HG03045 (cell line): ENCODE results near the gene HLCS.
"Not testable (repeated sequence)": the region's sequence is repeated elsewhere in the genome, so short reads cannot be mapped to it uniquely, and the experiment has no call there.

Source experiments
- ATAC-seq: cut with Tn5 transposase; IDR thresholded peaks from one replicate; pipeline ENCODE4 v1.9.1; 2021; ENCODE audit warnings: mild to moderate bottlenecking, moderate library complexity; ENCODE audit not compliant: unreplicated experiment

The HLCS gene

DNA sequence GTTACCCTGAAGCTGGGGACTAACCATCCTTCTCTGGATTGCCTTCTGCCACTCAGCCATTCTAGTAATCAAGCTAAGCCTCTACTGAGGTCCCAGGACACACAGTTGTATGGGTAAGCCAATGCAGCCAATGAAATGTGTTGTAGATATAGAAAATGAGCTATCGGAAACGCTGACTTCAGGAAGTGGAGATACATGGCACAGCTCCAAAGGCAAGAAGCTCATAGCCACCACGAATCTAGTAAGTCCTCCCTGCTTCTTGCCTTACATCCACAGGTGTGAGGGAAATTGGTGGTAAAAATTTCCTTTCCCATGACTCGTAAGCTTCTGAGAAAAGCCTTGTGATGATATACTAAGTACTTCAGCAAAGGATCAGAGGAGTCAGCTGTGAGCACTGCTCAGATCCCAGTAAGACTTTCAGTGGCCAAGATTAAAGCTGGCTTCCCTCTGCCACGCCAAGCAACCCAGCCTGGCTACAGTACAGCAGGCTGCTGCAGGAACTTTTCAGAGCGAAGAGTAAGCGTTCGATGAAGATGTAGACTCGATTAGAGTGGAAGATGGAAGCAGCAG lies 149.8 kb downstream of the HLCS start:
- no peak for ATAC-seq

DNA sequence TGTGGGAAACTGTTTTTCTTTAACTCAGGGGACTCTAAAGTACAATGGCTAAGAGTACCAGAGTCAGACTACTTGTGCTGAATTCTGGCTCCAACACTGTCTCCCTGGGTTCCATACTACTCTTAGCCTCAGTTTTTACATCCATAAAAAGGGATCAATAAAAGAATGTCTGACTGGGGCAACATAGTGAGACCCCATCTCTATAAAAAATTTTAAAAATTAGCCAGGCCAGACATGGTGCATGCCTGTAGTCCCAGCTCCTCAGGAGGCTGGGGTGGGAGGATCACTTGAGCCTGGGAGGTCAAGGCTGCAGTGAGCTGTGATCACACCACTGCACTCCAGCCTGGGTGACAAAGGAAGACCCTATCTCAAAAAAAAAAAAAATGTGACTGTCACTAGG lies 150.4 kb downstream of the HLCS start:
- not testable (repeated sequence) for ATAC-seq

DNA sequence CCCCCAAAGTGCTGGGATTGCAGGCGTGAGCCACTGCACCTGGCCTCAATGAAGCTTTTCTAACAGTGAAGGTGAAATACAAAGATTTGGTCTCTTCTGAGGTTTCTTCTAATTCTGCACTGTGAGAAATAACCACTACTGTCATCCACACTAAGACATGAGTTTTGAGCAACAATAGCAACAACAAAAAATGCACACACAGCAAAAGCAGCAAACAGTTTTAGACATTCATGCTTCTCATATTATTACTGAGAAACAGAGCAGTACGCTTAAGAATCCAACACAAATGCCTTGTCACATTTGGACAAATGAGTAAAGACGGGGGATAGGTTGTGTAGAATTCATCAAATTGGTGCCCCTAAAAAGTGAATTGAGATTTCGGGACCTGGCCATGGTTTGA lies 151.2 kb downstream of the HLCS start:
- no peak for ATAC-seq

DNA sequence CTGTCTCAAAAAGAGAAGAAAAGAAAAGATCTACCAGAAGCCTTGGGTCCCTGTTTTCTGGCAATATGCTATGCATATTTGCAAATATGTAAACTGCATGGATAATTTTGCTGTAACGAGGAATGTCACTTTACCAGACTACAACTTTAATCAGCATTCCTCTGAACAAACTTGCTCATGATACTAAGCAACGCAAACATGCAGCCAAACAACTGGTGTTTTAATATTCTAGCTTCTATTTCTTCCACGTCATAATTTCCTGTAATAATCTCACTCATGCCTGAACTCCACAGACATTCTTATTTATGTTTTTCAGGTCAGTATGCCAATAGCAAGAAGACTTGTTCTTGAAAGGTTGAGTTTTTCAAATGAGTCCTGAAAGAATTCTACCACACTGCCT lies 153.4 kb downstream of the HLCS start:
- ATAC-seq, result no peak

DNA sequence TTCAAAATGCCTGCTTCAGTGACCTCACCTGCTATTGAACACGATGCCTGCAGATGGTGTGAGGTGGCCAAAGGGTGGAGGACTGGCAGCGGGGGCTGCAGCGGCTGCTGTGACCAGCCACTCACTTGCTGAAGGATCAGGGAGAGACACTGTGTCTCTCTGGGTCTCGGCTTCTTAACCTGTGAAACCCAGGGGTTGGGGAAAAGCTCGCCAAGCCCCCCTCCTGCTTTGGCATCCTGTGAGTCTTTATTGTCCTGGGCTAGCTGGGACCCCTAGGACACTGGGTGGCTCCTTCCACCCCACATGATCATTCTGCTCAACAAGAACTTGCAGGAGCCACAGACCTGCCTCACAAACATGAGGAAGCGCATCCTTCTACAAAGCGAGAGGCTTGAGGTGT lies 154.7 kb downstream of the HLCS start:
- no peak for ATAC-seq

DNA sequence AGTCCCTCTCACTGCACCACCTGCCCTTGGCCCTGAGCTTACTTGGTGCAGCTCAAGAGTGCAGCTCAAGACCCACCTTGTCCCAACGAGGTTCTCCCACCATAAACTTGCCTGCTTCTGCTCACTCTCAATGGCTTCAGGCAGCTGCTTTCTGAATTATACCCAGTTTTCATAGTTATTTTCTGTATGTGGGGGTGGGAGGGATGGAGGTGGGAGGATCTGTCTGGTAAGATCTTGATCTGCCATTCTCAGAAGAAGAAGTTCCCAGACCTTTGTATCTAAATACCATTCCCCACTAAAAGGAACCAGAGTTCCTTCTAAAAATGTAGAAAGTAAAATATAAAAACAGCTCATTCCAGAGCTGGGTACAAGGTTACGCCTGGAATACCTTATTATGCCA lies 156.0 kb downstream of the HLCS start:
- ATAC-seq, result no peak

DNA sequence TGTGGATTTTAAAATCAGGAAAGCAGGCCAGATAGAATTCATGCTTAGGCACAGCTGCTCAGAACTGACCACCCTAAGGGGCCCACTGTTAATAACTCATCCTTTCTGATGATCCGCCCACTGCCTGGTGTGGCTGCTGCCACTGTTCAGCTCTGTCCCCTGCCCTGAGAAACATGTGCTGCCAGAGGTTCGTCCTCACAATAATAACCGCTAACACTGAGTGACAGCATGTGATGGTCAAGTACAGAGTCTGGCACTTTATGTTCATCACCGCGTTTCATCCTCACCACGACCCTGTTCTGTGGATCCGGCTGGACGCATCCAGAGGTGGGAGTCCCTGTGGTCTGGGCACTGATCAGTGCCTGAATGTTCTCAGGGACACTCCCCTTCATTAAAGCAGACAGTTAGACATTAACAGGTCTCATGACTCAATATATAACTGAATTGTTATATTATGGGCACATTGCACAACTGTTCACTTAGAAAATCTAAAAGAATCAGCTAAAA lies 159.0 kb downstream of the HLCS start:
- no peak for ATAC-seq

DNA sequence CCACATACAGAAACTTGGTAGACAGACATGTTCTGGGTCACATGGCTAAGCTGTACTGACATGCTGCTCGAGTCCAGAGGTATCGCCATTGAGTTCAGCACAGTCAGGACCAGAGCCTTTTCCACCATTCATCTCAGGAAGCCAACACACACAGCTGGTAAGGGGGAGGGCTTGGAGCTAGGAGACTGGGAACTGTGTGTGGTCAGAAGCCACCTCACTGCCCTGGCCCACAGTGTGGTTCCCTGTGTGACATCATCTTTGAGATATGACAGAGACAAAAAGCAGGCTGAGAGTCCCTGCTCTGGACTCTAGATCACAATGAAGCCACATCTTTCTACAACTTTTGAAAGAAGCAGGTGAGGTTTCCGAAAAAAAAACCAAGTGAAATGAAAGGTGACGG lies 160.4 kb downstream of the HLCS start:
- ATAC-seq, result no peak

DNA sequence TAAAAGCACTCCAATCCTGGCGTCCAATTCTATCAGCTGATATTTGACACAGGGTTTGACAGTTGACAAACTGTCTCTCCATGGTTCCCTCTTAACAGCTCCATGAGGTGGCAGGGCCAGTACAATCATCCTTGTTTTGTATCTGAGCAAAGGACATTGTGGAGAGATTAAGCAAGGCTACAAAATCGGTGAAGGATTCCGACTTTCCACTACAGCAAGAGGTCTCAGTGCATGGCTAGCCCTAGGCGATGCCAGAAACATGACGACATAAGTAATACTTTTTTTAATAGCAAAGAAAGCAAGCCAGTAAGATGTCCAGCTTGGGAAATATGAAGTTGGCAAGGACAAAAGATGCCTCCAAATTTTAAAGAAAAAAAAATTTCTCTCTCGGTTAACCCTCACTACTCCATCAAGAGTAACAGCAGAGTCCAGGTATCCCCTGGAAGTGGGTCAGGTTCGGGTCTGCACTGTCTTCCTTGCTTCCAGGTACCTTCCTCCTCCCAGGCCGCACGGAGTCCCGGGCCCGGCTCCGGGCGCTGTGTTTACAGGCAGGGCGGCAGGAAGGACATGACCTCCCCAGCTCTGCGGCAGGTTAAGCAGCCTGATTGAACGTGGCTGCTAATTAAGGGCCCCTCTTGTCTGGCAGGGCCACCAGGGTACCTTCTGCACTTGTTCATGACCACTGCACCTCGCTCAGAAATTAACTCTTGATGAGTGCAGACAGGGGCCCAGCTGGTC lies 161.4 kb downstream of the HLCS start:
- ATAC-seq, result no peak

DNA sequence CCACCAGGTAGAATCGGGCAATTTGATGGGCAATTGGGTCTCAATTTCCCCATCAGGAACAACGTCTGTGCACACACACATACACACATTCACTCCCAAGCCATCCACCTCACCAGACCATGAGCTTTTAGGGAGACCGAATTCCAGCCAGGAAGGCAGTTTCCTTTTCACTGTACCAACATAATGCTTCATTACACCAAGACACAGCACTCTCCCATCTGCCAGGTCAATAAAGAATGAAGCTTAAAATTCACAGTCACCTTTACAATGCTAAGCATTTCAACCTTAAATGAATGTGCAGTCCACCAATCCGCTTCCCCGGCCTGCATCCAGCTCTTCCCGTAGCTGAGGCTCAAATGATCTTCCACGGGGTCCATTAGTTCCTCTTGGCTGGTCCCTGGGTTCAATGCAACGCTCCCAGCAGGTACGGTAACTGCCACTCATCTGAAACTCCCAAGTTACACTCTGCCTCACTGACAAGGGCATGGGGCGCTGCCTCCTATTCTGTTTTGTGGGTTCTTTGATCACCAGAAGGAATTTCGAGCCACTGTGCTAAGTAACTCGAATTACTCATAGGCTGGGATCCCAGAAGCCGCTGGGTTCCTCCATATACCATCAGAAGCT lies 162.5 kb downstream of the HLCS start:
- ATAC-seq, result no peak

DNA sequence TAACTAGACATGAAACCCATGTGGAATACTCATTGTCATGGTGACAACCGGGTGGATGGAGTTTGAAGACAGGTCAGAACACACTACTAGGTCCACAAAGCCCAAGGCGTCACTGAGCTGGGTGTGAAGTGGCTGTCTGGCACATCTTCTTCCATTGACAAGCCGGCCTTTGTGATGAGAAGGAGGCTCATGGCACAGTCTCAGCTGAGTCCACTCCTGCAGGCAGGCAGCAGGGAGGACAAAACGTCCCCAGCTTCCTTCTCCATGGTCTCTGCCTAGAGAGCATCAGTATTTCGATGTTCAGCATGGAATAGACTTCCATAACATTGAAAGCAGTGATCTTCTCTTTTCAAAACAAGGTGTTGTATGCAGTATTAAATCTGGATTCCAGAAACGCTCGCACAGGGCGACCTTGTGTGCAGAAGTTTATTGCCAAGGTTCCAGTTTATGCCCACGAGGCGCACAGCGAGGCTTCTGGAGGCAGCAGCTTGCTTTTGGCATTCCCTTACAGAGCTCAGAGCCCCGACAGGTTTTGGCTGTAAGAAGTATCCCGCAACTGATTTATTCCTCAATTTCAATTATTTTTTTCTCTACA lies 163.3 kb downstream of the HLCS start:
- ATAC-seq, result no peak

DNA sequence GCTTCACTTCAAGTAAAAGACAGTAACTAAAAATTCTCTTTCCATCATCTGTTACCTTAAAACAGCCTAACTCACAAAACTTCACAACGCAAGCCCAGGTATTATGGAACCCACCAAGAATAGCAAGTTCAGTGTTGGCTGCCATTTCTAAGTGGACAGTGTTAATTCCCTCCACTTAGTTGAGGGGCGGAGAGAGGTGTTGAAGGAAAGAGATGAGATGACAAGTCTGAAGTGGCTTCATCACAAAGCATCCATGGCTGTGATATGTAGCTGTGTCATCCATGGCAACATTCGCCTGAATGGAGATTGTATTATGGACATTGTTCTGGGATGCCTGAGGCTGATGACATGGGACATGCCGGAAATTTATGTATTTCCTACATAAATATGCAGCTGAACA lies 165.7 kb downstream of the HLCS start:
- ATAC-seq, result no peak

DNA sequence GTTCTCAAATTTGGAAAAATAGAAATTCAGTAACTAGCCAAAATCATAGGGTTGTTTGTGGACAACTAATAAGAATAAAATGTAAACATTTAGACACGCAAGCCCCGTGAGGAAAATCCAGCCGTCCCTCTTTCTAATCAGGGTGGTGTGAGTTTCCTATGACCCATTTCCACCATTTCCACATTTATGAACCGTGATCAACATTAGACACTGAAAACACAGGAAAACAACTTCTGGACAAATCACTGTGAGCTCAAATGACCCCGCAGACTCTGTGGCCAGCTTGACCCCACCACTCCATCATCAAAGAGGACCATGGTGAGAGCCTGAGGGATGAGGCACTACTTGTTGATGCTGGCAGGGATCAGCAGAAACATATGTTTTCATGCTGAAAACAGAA lies 166.6 kb downstream of the HLCS start:
- no peak for ATAC-seq

DNA sequence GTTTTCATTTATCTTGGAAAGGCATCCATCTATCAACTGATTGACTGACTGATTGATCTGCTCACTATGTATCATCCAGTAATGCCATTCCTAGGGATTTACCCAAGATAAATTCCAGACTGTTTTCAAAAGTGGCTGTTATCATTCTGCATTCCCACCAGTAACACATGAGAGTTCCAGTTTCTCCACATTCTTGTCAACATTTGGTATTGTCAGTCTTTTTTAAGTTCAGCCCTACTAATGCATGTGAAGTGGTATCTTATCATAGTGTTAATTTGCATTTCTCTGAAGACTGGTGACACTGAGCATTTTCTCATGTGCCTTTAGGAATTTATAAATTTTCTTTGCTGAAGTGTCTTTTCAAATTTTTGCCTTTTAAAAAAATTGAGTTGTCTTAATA lies 168.0 kb downstream of the HLCS start:
- no peak for ATAC-seq

DNA sequence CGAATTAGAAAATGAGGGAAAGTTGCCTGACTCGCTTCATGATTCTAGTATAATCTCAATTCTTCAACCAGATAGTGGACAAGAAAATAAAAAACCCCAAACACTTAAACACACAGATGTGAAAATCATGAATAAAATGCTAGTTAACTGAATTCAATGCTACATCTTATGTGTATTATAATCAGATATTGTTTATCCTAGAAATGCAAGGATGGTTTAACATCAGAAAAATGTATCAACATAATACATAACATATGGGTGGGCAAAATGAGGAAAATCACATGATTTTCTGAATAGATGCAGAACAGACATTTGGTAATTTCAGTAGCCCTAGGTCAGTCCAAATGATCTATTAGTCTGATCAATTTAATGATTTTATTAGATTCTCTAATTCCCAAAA lies 170.4 kb downstream of the HLCS start:
- ATAC-seq, result no peak

DNA sequence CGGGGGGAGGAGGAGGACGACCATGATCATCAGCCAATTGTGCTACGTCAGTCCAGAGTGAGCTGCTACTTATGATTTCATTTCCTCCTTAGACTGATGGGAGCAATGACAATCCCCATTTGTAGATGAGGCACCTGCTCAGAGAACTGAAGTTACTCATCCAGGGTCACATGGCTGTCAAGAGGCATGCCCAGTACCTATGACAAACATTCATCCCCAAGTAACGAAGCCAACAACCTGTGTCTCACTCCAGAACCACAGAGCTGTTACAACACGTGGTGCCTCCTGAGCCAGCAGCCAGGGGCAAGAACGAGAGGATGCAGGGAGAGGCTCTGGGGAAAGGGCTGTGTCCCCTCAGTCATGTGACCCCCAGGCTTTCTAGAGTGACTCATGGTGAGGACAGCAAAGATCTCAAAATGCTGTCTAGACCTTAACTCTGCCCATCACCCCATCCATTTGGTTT lies 173.9 kb downstream of the HLCS start:
- no peak for ATAC-seq

DNA sequence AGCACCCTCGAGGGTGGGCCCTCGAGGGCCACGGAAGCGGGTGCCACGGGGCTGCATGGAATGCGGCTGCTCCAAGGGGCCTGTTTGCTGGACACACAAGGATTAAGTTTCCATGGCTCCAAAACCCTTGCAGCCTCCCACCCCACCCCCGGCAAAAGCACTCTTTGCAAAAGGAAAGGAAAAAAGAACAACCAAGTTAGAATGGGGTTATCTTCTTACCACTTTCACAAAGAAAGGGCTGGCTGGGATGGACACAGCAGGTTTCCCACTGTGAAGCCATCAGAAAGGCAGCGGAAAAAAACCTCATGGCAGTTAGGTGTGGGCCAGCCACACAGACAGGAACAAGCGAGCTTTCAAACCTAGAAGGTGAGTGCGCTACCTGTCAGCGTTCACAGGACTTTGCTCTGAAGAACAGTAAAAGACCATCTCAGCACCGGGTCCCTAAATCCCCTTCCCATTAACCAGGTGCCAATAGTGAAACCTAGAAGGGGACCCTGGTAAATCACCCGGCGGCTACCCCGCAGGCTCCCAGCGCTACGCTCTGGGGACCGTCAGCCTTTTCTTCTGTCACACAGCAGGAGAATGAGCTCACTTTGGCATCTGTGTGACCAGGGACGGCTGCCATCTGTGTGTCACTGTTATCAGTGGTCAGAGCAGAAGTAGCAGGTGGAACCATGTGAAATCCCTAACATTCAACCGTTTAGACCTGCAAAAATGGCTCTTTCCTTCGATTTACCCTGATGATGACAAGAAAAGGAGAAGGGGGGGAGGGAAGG lies 174.6 kb downstream of the HLCS start:
- no peak for ATAC-seq

DNA sequence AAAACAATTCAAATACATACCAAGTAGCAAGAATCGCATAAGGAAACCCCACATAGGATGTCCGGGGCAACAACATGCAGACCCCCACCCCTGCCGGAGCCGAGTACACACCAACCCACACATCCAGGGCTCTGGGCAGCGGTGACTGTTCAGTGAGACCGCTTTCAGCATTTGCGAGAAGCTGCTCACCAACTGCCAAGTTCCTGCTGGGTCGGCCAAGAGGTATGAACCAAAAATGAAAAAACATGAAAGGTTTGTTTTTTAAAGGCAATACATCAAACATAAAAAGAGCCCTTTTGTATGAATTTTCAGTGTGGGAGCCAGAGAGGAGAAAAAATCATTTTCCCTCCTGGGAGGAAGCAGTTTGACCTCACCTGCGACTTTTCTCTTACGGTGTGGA lies 175.3 kb downstream of the HLCS start:
- no peak for ATAC-seq

DNA sequence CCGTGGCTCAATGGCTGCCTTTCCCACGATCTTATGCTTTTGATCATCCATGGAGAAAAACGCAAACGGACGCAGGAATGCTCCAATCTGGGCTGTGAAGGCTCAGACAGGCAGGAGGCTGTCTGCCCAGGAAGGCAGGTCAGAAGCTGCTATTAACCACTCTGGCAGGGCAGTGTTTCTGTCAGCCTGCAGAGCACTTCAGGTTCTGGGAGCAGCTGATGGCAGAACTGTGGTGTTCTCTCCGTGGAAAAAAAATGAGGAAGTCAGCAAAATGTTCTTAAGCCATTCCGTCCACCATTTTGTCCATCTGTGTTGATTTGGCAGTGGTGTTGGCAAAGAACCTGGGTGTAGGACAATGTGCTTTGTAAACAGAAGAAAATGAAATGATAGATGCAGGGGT lies 175.9 kb downstream of the HLCS start:
- no peak for ATAC-seq

DNA sequence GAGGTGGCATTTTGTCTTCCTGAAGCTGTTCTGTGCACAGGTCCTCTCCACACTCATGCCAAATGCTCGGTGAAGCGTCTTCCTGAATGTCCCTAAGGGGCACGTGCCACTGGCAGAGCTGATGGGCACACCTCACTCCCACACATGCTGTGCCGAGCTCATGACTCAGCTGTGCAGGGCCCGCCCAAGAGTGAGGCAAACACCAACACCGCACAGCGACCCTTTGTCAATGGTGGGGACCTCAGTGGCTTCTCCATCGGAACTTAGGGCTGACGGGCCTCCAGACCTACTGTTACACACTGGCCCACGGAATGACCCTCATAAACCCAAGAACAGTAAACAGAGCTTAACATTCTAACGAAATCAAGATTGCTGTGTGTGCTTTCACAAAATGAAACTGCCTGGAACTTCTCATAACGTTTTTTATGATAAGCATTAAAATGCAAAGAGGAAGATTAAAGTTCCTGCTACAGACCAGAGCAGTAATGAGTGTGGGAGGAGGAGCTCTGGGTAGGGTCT lies 178.3 kb downstream of the HLCS start:
- ATAC-seq, result no peak

DNA sequence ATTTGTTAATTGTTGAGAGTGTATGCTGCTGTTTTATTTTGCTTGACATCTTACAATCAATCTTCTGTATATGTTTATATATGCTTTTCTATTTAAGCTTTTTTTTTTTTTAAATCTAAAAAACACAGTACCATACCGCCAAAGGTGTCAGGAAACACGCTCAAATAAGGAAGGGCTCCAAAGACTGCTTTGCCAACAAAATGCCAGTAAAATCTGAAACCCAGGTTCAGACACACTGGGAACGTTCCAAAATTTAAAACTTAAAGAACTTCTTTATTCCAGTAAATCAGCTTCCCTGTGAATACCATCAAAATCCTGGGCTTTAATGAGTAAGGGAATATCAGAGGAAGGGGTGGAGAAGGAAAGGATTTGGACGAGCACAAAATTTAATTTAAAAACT lies 180.3 kb downstream of the HLCS start:
- no peak for ATAC-seq
